Lower lobe of right lung (tissue), 2 donors: ENCODE measurements around the gene RPUSD1. TPM values are rescaled to one million over a fixed set of nuclear protein-coding genes. Genes with fewer than 3 reads are reported as not detected.

Experiments
- ATAC-seq, 2 donors: fragments of 200-7000 bp; cut with Tn5 transposase; one replicate each; pipeline ENCODE4 v1.9.1; 2020 to 2022; ENCODE audit warnings: mild to moderate bottlenecking in 2 of 2, moderate library complexity in 2 of 2
- DNase-seq: peaks from one replicate; pipeline ENCODE4 v3.0.0-alpha.2; 2020
- H3K27ac ChIP-seq: fragments of 200-600 bp; one replicate; pipeline ENCODE4 v1.8.0; 2022
- H3K27me3 ChIP-seq: fragments of 200-600 bp; one replicate; pipeline ENCODE4 v1.8.0; 2022; ENCODE audit warnings: low read depth
- H3K36me3 ChIP-seq: fragments of 200-600 bp; one replicate; pipeline ENCODE4 v1.8.0; 2022; ENCODE audit warnings: mild to moderate bottlenecking
- H3K4me1 ChIP-seq: fragments of 200-600 bp; one replicate; pipeline ENCODE4 v1.8.0; 2022
- H3K4me3 ChIP-seq: fragments of 200-600 bp; one replicate; pipeline ENCODE4 v1.8.0; 2022; ENCODE audit warnings: mild to moderate bottlenecking
- H3K9me3 ChIP-seq: fragments of 200-600 bp; one replicate; pipeline ENCODE4 v1.8.0; 2022
- CTCF ChIP-seq: fragments of 200-600 bp; IDR thresholded peaks from one replicate; pipeline ENCODE4 v1.8.0; 2022; ENCODE audit warnings: antibody characterized with exemption, mild to moderate bottlenecking
- intact Hi-C: fragments of 100-400 bp; cut with DNase I; formaldehyde crosslinking; loops from one replicate; pipeline ENCODE4 v1.11.0; 2022
- total RNA-seq: library from RNA; stranded (reverse); fragmentation: NEBNext Ultra II Directional; extraction: Animal tissue kit (Norgen Biotek cat#: 25700); gene quantifications from one replicate; pipeline ENCODE4 v1.2.1, GENCODE V29; 2021
- donor health status: DM: no; HTN: yes; CAD: no; lungs with severe emphysema.

The RPUSD1 gene
- total RNA-seq, 1 donor from 2014 or later = 16.3 TPM

- intact Hi-C loops = no loop called here
- no peaks in the 10 kb centered on the region for H3K27me3 ChIP-seq
- peak; percentile 24 to 38 for ATAC-seq
These were observed 47.8 kb downstream of the RPUSD1 start for GRCh38 chr16:740459-740763.

GRCh38 chr16:739560-740458 is 48.4 kb downstream of the RPUSD1 start:
- intact Hi-C loops = no loop called here
- peak overlapping the region; percentile 86 for H3K27ac ChIP-seq
- H3K4me1 ChIP-seq = peaks cover 15% of the 10 kb centered on the region
- H3K9me3 ChIP-seq = no peaks in the 10 kb centered on the region
- no peak for ATAC-seq
- TF ChIP-seq CTCF = no peak
- H3K36me3 ChIP-seq = peaks cover 34% of the 10 kb centered on the region
- H3K4me3 ChIP-seq = peak overlapping the region; percentile 97
- no peaks in the 10 kb centered on the region for H3K27me3 ChIP-seq
- no peak for DNase-seq

More at GRCh38 chr16:740459-740763, 47.8 kb downstream of the RPUSD1 start:
- Histone ChIP-seq H3K4me1 (peaks cover 15% of the 10 kb centered on the region), H3K27ac (peak overlapping the region; percentile 86), H3K9me3 (no peaks in the 10 kb centered on the region), H3K36me3 (peaks cover 27% of the 10 kb centered on the region), H3K4me3 (peak overlapping the region; percentile 97)
- no peak for TF ChIP-seq CTCF
- DNase-seq = peak; percentile 65

GRCh38 chr16:736936-737481 is 51.2 kb downstream of the RPUSD1 start:
- ATAC-seq (no peak), DNase-seq (no peak)
- Histone ChIP-seq H3K9me3 (no peaks in the 10 kb centered on the region), H3K4me1 (peaks cover 15% of the 10 kb centered on the region), H3K27ac (no peak overlapping the region), H3K36me3 (peaks cover 61% of the 10 kb centered on the region), H3K4me3 (no peak overlapping the region), H3K27me3 (no peaks in the 10 kb centered on the region)
- no peak for TF ChIP-seq CTCF
- intact Hi-C loops = no loop called here

- H3K27me3 ChIP-seq = no peaks in the 10 kb centered on the region
- intact Hi-C loops = no loop called here
- no peak for ATAC-seq
- DNase-seq = no peak
- H3K4me3 ChIP-seq = no peak overlapping the region
- no peaks in the 10 kb centered on the region for H3K9me3 ChIP-seq
- peaks cover 61% of the 10 kb centered on the region for H3K36me3 ChIP-seq
- no peak overlapping the region for H3K27ac ChIP-seq
- H3K4me1 ChIP-seq = peaks cover 11% of the 10 kb centered on the region
- TF ChIP-seq CTCF = no peak
These were observed 52.2 kb downstream of the RPUSD1 start for GRCh38 chr16:735982-736453.

- TF ChIP-seq CTCF = no peak
- Histone ChIP-seq H3K4me3 (no peak overlapping the region), H3K27me3 (no peaks in the 10 kb centered on the region), H3K4me1 (peaks cover 9% of the 10 kb centered on the region), H3K27ac (no peak overlapping the region), H3K9me3 (no peaks in the 10 kb centered on the region), H3K36me3 (peaks cover 61% of the 10 kb centered on the region)
- intact Hi-C loops = no loop called here
- no peak for DNase-seq
- no peak for ATAC-seq
These were observed 53.0 kb downstream of the RPUSD1 start for GRCh38 chr16:734981-735881.
